ENCODE measurements around the gene SH3BP2. TPM values are rescaled to one million over a fixed set of nuclear protein-coding genes. Genes with fewer than 3 reads are reported as not detected.

Gene SH3BP2
- total RNA-seq, 2 donors from 2014 or later: 29.0 to 33.5 TPM

GRCh38 chr4:2843941-2844584, 51.2 kb downstream of the SH3BP2 start:
- Histone ChIP-seq H3K4me3 (peak overlapping the region; percentile 73 to 81), H3K27ac (peak overlapping the region; percentile 76 to 96 (median 88)), H3K4me1 (peaks cover 46% of the 10 kb centered on the region), H3K36me3 (replicated peaks in 1 of 2; ENCODE audit: insufficient read depth in 1 of 2, low read depth in 2 of 2) (no peaks in the 10 kb centered on the region), H3K9me3 (no peaks in the 10 kb centered on the region), H3K27me3 (no peaks in the 10 kb centered on the region)
- intact Hi-C loops (cut with DNase I): loop anchor here (10.0 kb wide), 1 partner anchor 79 kb away; no protein-coding TSS in a partner anchor
- 1% methylated on average over 11 to 63 of the region's 74 CpGs for WGBS, 2 donors
- ATAC-seq (peak; percentile 9), DNase-seq (peak; percentile 55 to 66 (median 57))
- TF ChIP-seq CTCF (IDR thresholded peaks at IDR 0.05) (no peak), POLR2A (IDR thresholded peaks at IDR 0.05) (no peak)

- intact Hi-C loops (cut with DNase I): loop anchor here (10.0 kb wide), 1 partner anchor 81 kb away; no protein-coding TSS in a partner anchor
- Histone ChIP-seq H3K27ac (peak overlapping the region in 1 of 4 donors; percentile 96), H3K4me1 (peaks cover 67% of the 10 kb centered on the region), H3K9me3 (no peaks in the 10 kb centered on the region), H3K36me3 (replicated peaks in 1 of 2; ENCODE audit: insufficient read depth in 1 of 2, low read depth in 2 of 2) (no peaks in the 10 kb centered on the region), H3K4me3 (no peak overlapping the region), H3K27me3 (no peaks in the 10 kb centered on the region)
- TF ChIP-seq POLR2A (IDR thresholded peaks at IDR 0.05) (no peak), CTCF (IDR thresholded peaks at IDR 0.05) (no peak)
- DNase-seq (no peak), ATAC-seq (no peak)
- 33 to 52% methylated on average over 2 of the region's 2 CpGs for WGBS, 2 donors
Observed at GRCh38 chr4:2846172-2846571, 53.3 kb downstream of the SH3BP2 start.

- whole genome bisulfite sequencing, 2 donors: 68 to 80% methylated on average over 11 of the region's 11 CpGs
- no peak for TF ChIP-seq CTCF (IDR thresholded peaks at IDR 0.05)
- TF ChIP-seq POLR2A (IDR thresholded peaks at IDR 0.05): no peak
- Histone ChIP-seq H3K4me3 (no peak overlapping the region), H3K4me1 (peaks cover 78% of the 10 kb centered on the region), H3K27ac (peak overlapping the region in 3 of 4 donors; percentile 61 to 70 (median 69)), H3K9me3 (no peaks in the 10 kb centered on the region), H3K36me3 (replicated peaks in 1 of 2; ENCODE audit: insufficient read depth in 1 of 2, low read depth in 2 of 2) (no peaks in the 10 kb centered on the region), H3K27me3 (no peaks in the 10 kb centered on the region)
- intact Hi-C loops (cut with DNase I): loop anchor here (10.0 kb wide), 1 partner anchor 83 kb away; no protein-coding TSS in a partner anchor
- ATAC-seq (no peak), DNase-seq (no peak)
Observed at GRCh38 chr4:2847302-2847871, 54.5 kb downstream of the SH3BP2 start.

DNA sequence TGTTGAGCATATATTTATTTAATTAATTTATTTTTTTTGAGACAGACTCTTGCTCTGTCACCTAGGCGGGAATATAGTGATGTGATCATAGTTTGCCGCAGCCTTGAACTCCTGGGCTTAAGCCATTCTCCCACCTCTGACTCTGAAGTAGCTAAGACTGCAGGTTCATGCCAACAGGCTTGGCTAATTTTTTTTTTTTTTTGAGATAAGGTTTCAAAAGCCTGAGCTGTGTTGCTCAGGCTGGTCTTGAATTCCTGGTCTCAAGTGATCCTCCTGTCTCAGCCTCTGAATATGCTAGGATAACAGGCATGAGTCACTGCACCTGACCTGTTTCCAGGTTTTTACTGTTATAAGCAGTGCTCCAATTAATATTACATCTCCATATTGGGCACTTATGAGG, 55.6 kb downstream of the SH3BP2 start:
- H3K27ac ChIP-seq: peak overlapping the region; percentile 34 to 70 (median 65)
- peak; percentile 47 for ATAC-seq
- H3K4me1 ChIP-seq: peaks cover 83% of the 10 kb centered on the region
- DNase-seq: peak in 3 of 4 donors; percentile 57 to 69 (median 62)
- intact Hi-C loops (cut with DNase I): loop anchor here (10.0 kb wide), 1 partner anchor 84 kb away; no protein-coding TSS in a partner anchor
- WGBS, 2 donors: 13 to 18% methylated on average over 2 of the region's 2 CpGs
- TF ChIP-seq CTCF (IDR thresholded peaks at IDR 0.05) (no peak), POLR2A (IDR thresholded peaks at IDR 0.05) (no peak)
- no peaks in the 10 kb centered on the region for H3K36me3 ChIP-seq (replicated peaks in 1 of 2; ENCODE audit: insufficient read depth in 1 of 2, low read depth in 2 of 2)
- no peaks in the 10 kb centered on the region for H3K27me3 ChIP-seq
- no peak overlapping the region for H3K4me3 ChIP-seq
- H3K9me3 ChIP-seq: no peaks in the 10 kb centered on the region

All from body of pancreas (tissue), 4 donors.